Gastrocnemius medialis (tissue), 4 donors: ENCODE results near the gene AGRP.

Source experiments
- POLR2A ChIP-seq, 2 donors: fragments of 450-650 bp; IDR thresholded peaks; one replicate each; pipeline ENCODE4 v1.6.1; 2017; ENCODE audit warnings: antibody characterized with exemption in 2 of 2, mild to moderate bottlenecking in 2 of 2, moderate library complexity in 2 of 2
- TF ChIP-seq, protein P1 (sequence below), 5 experiments: fragments of 450-650 bp in 3 of 5; fragments of 200-600 bp in 2 of 5; sonication (generic) in 2 of 5; IDR thresholded peaks in 4 of 5; conservative IDR thresholded peaks in 1 of 5; 1 replicate in 4 of 5; 2 replicates in 1 of 5; pipeline ENCODE4 v1.5.1; 2016 to 2019; ENCODE audit warnings: antibody characterized with exemption in 5 of 5, mild to moderate bottlenecking in 3 of 5, moderate library complexity in 3 of 5

DNA sequence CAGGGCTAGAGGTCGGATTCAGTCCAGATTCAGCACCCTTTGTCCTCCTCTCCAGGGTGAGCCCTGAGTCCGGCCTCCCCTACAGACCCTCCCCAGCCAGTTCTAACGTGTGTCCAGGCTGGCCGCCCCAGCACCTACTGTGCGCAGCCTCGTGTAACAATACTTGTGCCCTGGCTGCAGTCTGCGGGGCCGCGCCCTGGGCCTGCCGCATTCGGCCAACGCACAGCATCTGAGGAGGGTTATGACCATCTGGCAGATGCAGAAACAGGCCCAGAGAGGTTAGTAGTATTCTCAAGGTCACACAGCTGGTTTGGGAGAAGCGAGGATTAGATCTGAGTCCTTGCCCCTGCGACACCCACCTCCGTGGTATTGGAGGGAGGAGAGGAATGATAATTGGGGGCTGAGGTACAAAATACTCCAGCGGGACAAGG, 46.2 kb upstream of the AGRP start:
- TF ChIP-seq, protein P1, sequence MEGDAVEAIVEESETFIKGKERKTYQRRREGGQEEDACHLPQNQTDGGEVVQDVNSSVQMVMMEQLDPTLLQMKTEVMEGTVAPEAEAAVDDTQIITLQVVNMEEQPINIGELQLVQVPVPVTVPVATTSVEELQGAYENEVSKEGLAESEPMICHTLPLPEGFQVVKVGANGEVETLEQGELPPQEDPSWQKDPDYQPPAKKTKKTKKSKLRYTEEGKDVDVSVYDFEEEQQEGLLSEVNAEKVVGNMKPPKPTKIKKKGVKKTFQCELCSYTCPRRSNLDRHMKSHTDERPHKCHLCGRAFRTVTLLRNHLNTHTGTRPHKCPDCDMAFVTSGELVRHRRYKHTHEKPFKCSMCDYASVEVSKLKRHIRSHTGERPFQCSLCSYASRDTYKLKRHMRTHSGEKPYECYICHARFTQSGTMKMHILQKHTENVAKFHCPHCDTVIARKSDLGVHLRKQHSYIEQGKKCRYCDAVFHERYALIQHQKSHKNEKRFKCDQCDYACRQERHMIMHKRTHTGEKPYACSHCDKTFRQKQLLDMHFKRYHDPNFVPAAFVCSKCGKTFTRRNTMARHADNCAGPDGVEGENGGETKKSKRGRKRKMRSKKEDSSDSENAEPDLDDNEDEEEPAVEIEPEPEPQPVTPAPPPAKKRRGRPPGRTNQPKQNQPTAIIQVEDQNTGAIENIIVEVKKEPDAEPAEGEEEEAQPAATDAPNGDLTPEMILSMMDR (IDR thresholded peaks at IDR 0.05 in 4 of 5, conservative IDR thresholded peaks at IDR 0.05 in 1 of 5) = peak in 1 of 5 experiments; percentile 11
- TF ChIP-seq POLR2A (IDR thresholded peaks at IDR 0.05) = no peak
